NB4 (cell line): ENCODE data around the gene DGCR2.
"Not testable (repeated sequence)": the region's sequence is repeated elsewhere in the genome, so short reads cannot be mapped to it uniquely, and the experiment has no call there.

ENCODE experiments used
- DNase-seq: peaks from one replicate; pipeline ENCODE4 v3.0.0; 2010; ENCODE audit warnings: low read depth
- H3K4me3 ChIP-seq: one replicate; pipeline ENCODE4 v1.5.1; 2011; ENCODE audit warnings: mild to moderate bottlenecking, low read depth, low read length, moderate library complexity
- MYC ChIP-seq: IDR thresholded peaks from 2 replicates; pipeline ENCODE4 v1.6.1; 2011; ENCODE audit warnings: low read depth, low read length
- POLR2A ChIP-seq: IDR thresholded peaks from 2 replicates; pipeline ENCODE4 v1.6.1; 2011; ENCODE audit warnings: mild to moderate bottlenecking; ENCODE audit not compliant: insufficient read length; ENCODE audit errors: extremely low read depth
- TF ChIP-seq, protein P1 (sequence below): IDR thresholded peaks from 2 replicates; pipeline ENCODE4 v1.6.1; 2011; ENCODE audit warnings: low read depth, low read length
- TF ChIP-seq, protein P2 (sequence below): IDR thresholded peaks from one replicate; pipeline ENCODE4 v1.5.1; 2012; ENCODE audit warnings: low read depth, low read length

The DGCR2 gene

DNA sequence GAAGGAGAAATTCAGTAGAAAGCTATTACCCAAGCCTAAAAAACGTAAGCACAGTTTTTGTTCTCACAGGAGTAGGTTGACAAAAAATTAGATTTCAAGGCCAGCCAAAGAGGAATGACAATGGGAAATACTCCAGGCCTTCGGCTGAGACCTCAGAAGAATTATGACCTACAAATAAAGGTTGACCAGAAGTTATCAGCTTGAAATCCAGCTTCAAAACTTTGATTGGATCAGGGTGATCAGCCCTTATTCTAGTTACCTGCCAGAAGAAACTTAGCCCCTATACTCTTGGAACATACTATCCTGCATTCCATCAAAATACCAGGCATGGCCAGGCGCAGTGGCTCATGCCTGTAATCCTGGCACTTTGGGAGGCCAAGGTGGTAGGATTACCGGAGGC is 117.7 kb downstream of the DGCR2 start:
- DNase-seq: no peak
- TF ChIP-seq, protein P1, sequence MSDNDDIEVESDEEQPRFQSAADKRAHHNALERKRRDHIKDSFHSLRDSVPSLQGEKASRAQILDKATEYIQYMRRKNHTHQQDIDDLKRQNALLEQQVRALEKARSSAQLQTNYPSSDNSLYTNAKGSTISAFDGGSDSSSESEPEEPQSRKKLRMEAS: no peak
- TF ChIP-seq POLR2A (no peak), MYC (no peak)
- TF ChIP-seq, protein P2, sequence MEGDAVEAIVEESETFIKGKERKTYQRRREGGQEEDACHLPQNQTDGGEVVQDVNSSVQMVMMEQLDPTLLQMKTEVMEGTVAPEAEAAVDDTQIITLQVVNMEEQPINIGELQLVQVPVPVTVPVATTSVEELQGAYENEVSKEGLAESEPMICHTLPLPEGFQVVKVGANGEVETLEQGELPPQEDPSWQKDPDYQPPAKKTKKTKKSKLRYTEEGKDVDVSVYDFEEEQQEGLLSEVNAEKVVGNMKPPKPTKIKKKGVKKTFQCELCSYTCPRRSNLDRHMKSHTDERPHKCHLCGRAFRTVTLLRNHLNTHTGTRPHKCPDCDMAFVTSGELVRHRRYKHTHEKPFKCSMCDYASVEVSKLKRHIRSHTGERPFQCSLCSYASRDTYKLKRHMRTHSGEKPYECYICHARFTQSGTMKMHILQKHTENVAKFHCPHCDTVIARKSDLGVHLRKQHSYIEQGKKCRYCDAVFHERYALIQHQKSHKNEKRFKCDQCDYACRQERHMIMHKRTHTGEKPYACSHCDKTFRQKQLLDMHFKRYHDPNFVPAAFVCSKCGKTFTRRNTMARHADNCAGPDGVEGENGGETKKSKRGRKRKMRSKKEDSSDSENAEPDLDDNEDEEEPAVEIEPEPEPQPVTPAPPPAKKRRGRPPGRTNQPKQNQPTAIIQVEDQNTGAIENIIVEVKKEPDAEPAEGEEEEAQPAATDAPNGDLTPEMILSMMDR: no peak
- no peak overlapping the region for H3K4me3 ChIP-seq

DNA sequence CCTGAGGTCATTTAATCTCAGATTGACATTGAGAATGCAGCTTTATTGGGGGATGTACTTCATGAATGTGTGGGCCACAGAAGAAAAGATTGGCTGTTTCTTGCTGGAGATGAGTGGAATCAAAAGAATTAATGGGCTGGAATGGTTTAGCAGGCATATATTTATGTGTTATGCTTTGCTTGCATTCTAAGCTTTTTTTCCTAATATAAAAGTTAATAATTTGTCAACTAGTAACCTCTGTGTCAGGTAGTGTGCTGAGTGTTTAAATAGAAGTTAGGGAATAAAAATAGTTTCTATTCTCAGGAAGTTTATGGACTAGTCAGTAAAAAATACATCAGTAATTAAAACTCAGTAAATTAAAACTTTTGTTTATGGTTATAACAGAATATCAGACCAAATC is 118.7 kb downstream of the DGCR2 start:
- TF ChIP-seq MYC (no peak), POLR2A (no peak)
- TF ChIP-seq, protein P1: no peak
- TF ChIP-seq, protein P2: no peak
- DNase-seq: no peak
- H3K4me3 ChIP-seq: no peak overlapping the region

DNA sequence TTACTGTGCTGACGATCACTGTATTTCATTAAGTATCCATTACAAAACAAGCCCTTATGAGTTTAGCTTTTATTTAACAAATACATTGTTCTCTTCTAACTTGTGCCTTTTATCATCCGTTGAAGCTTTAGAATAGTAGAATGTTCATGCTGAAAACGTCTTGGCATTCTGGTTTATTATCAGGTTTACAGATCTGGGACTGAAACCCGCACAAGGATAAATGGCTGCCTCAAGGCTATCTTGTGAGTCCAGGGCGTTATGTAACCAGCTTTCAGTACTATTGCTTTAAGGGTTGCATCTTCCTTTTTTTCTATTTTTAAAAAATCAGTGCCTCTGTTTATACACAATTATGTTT is 119.6 kb downstream of the DGCR2 start:
- TF ChIP-seq, protein P2: no peak
- no peak for TF ChIP-seq MYC
- TF ChIP-seq, protein P1: no peak
- no peak for TF ChIP-seq POLR2A
- H3K4me3 ChIP-seq: no peak overlapping the region
- no peak for DNase-seq

DNA sequence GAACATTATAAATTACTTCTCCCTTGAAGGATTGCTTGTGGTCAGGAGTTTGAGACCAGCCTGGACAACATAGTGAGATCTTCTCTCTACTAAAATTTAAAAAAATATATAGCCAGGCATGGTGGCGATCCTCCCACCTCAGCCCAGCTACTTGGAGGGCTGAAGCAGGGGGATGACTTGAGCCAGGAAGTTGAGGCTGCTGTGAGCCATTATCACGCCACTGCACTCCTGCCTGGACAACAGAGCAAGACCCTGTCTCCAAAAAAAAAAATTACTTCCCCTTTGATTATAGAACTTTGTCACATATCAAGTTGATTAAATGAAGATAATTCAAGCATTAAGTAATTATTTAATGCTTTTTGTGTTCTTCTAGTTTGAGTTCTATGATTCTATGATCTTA is 121.0 kb downstream of the DGCR2 start:
- no peak overlapping the region for H3K4me3 ChIP-seq
- TF ChIP-seq MYC (no peak), POLR2A (no peak)
- TF ChIP-seq, protein P1: no peak
- TF ChIP-seq, protein P2: no peak

DNA sequence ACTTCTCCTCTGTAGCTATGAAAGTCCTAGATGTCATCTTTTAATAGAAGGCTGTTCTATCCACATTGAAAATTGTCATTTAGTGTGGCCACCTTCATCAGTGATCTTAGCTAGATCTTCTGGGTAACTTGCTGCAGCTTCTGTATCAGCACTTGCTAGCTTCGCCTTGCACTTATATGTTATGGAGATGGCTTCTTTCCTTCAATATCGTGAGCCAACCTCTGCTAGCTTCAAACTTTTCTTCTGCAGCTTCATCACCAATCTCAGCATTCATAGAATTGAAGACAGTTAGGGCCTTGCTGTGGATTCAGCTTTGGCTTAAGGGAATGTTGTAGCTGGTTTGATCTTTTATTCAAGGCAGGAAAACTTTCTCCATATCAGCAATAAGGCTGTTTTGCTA is 122.1 kb downstream of the DGCR2 start:
- not testable (repeated sequence) for DNase-seq, H3K4me3 ChIP-seq

More for the DNA sequence above, 121.0 kb downstream of the DGCR2 start:
- DNase-seq: no peak

DNA sequence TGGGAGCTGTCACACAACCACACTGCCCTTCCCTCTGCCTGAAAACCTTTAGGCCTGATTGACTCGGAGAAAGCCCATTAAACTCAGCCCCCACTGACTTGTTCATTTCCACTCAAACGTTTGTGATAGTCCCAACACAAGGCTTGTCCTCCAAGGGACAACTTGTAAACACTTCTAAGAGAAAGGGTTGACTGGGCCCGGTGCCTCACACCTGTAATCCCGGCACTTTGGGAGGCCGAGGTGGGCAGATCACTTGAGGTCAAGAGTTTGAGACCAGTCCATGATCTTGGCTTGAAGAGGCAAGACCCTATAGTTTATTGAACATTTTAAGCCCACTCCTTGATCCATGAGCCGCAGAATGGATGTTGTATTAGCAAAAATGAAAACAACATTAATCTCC is 122.8 kb downstream of the DGCR2 start:
- DNase-seq: no peak
- no peak for TF ChIP-seq MYC
- TF ChIP-seq, protein P2: no peak
- TF ChIP-seq, protein P1: no peak
- TF ChIP-seq POLR2A: no peak
- no peak overlapping the region for H3K4me3 ChIP-seq
